Stimulated activated naive B cell treated with anti-CD40 and anti-IgM and Interleukin-4, amounts not matched to agents 10 μg/mL and 1 μg/mL and 100 μg/mL, for 72 hours (primary cell): ENCODE data around the gene FGD5.

Experiments used
- ATAC-seq, 2 donors: fragments of 150-1000 bp; cut with Tn5 transposase; replicated peaks; 2 replicates each; pipeline ENCODE4 v1.10.0; 2021; ENCODE audit warnings: moderate library complexity in 1 of 2
- DNase-seq: peaks from one replicate; pipeline ENCODE4 v3.0.0; 2021
- H3K27ac Mint-ChIP-seq: one replicate; pipeline ENCODE4 v1.8.0; 2022; ENCODE audit warnings: mild to moderate bottlenecking, mixed read lengths
- H3K27me3 Mint-ChIP-seq, 2 donors: one replicate each; pipeline ENCODE4 v1.8.0; 2022; ENCODE audit warnings: mixed read lengths in 2 of 2
- H3K36me3 Mint-ChIP-seq, 2 donors: one replicate each; pipeline ENCODE4 v1.8.0; 2022; ENCODE audit warnings: mixed read lengths in 2 of 2, mild to moderate bottlenecking in 1 of 2
- H3K4me1 Mint-ChIP-seq, 2 donors: one replicate each; pipeline ENCODE4 v1.8.0; 2022; ENCODE audit warnings: mixed read lengths in 2 of 2, mild to moderate bottlenecking in 1 of 2
- H3K4me3 Mint-ChIP-seq, 2 donors: one replicate each; pipeline ENCODE4 v1.8.0; 2022; ENCODE audit warnings: mild to moderate bottlenecking in 2 of 2, mixed read lengths in 2 of 2, moderate library complexity in 1 of 2
- H3K9me3 Mint-ChIP-seq, 2 donors: one replicate each; pipeline ENCODE4 v1.8.0; 2022; ENCODE audit warnings: mixed read lengths in 2 of 2, mild to moderate bottlenecking in 1 of 2

The FGD5 gene

DNA sequence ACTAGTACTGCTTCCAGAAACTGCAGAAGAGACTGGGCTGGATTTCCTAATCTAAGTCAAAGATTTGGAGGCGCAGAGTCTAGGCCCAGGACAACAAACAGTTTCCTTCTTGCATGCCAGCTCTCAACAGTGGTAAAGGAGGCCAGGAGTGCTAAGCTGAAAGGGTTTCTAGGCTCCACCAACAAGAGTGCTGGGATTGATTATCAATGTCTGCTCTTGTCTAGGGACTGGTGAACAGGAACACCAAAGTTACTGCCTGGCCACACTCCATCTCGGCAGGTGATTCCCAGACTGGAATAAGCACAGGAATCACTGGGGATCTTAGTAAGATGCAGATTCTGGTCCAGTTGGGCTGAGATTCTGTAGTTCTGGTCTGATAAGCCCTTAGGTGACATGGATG lies 22.8 kb upstream of the FGD5 start:
- ATAC-seq (no peak), DNase-seq (no peak)
- H3K27ac Mint-ChIP-seq, result no peak overlapping the region
- no peaks in the 10 kb centered on the region for H3K4me1 Mint-ChIP-seq
- H3K27me3 Mint-ChIP-seq, result peaks cover 16 to 30% of the 10 kb centered on the region in 2 donors
- H3K4me3 Mint-ChIP-seq, result no peak overlapping the region
- no peaks in the 10 kb centered on the region for H3K36me3 Mint-ChIP-seq
- H3K9me3 Mint-ChIP-seq, result no peaks in the 10 kb centered on the region

GRCh38 chr3:14796403-14797077 lies 22.2 kb upstream of the FGD5 start:
- no peak overlapping the region for H3K27ac Mint-ChIP-seq
- no peaks in the 10 kb centered on the region for H3K4me1 Mint-ChIP-seq
- H3K27me3 Mint-ChIP-seq, result peaks cover 10 to 26% of the 10 kb centered on the region in 2 donors
- ATAC-seq (no peak), DNase-seq (no peak)
- H3K4me3 Mint-ChIP-seq, result no peak overlapping the region
- no peaks in the 10 kb centered on the region for H3K36me3 Mint-ChIP-seq
- H3K9me3 Mint-ChIP-seq, result no peaks in the 10 kb centered on the region

DNA sequence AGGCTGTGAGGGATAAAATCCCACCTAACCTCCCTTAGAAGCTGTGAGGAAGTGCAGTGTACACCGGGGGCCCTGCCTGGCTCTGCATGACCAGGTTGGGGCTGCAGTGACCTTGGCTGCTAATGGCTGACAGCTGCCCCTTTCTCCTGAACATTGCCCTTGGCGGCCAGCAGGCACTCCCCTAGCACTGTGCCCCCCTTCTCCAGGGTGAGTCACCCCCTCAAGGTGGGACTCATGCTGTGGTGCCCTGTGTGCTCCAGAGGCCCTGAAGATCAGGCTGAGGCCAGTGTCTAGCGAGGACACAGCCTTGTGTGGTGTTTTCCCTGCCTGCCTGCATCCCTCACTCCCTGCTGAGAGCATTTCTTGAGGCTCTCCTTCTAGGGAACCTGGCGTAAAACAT lies 21.0 kb upstream of the FGD5 start:
- H3K27me3 Mint-ChIP-seq, result peaks cover 7 to 21% of the 10 kb centered on the region in 2 donors
- H3K9me3 Mint-ChIP-seq, result no peaks in the 10 kb centered on the region
- H3K27ac Mint-ChIP-seq, result no peak overlapping the region

DNA sequence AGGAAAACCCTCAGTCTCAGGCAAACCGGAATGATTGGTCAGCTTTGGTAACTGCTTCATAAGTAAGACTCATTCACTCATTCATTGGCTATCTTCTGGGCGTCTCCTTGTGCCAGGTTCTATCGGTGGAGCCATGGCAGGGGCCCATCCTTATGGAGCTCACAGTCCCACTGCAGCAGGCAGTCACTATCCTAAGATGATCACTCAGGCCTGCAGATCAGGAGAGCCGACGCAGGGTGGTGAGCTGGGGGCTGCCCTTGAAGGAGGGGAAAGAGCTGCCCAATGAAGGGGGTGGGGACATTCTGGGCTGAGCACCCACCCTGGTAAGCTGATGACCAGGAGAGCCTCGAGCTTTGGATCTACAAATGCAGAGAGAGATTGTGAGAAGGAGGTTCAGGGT lies 20.5 kb upstream of the FGD5 start:
- Mint-ChIP-seq H3K27ac (no peak overlapping the region), H3K36me3 (no peaks in the 10 kb centered on the region), H3K4me1 (no peaks in the 10 kb centered on the region), H3K27me3 (peaks cover 8 to 21% of the 10 kb centered on the region in 2 donors), H3K4me3 (no peak overlapping the region), H3K9me3 (no peaks in the 10 kb centered on the region)
- DNase-seq, result no peak
- no peak for ATAC-seq

More for the DNA sequence above, 21.0 kb upstream of the FGD5 start:
- Mint-ChIP-seq H3K4me1 (no peaks in the 10 kb centered on the region), H3K36me3 (no peaks in the 10 kb centered on the region), H3K4me3 (no peak overlapping the region)
- ATAC-seq (no peak), DNase-seq (no peak)

- Mint-ChIP-seq H3K4me3 (no peak overlapping the region), H3K27ac (no peak overlapping the region), H3K4me1 (no peaks in the 10 kb centered on the region), H3K36me3 (no peaks in the 10 kb centered on the region), H3K9me3 (no peaks in the 10 kb centered on the region), H3K27me3 (peaks cover 15 to 30% of the 10 kb centered on the region in 2 donors)
- ATAC-seq (no peak), DNase-seq (no peak)
These were observed 19.6 kb upstream of the FGD5 start for GRCh38 chr3:14799146-14799545.

DNA sequence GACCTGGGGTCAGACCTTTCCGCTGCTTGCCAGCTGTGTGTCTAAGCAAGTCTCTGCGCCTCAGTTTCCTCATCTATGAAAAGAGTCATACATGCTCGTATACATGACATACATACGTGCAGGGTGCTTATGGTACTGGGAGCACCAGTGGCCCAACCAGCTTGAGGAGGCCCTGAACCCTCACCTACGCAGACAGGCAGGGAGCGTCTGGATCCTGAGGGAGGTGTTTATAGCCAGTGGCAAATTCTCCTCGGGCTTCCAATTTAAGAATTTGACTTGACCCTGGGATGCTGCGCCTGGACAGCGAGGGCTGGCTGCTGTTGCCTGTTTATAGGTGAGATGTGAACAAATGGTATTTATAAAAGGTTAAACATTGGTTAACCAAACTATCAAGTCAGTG lies 17.7 kb upstream of the FGD5 start:
- Mint-ChIP-seq H3K4me3 (no peak overlapping the region), H3K36me3 (no peaks in the 10 kb centered on the region), H3K27ac (no peak overlapping the region), H3K27me3 (peaks cover 24 to 45% of the 10 kb centered on the region in 2 donors), H3K9me3 (no peaks in the 10 kb centered on the region), H3K4me1 (peaks cover 2 to 6% of the 10 kb centered on the region in 2 donors)
- DNase-seq (no peak), ATAC-seq (no peak)

DNA sequence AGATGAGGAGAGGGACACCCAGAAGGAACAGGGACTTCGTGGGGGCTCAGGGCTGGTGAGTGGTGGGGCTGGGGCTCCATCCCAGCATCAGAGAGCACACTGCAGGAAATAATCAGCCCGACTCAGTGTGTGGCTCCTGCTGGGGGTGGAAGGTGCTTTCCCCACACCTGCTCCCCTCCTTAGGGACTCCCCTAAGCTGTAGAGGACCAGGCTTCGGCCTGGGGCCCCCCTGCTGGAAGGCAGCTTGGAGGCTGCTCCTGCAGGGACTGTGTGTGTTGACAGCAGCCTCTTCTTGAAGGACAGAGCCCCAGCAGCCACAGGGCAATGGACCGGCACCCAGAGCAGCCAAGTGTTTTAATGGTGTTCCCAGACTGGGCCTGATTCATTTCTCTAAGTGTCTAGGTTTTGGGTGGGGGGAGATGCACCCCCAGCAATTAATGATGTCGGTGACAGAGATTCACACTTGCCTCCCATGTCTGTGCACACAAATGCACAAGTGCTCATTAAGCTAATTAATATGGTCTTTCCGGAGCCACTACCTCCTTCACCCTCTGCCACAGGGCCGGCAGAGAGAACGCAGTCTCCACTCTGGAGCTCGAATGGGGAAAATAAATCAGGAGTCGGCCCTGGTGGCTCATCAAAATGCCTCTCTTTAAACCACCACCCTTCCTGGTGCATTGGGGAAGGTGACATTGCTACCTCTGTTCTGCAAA lies 16.9 kb upstream of the FGD5 start:
- Mint-ChIP-seq H3K27me3 (peaks cover 27 to 51% of the 10 kb centered on the region in 2 donors), H3K4me1 (peaks cover 4 to 9% of the 10 kb centered on the region in 2 donors), H3K4me3 (no peak overlapping the region), H3K9me3 (no peaks in the 10 kb centered on the region), H3K36me3 (no peaks in the 10 kb centered on the region), H3K27ac (no peak overlapping the region)
- DNase-seq, result no peak
- ATAC-seq, result no peak

DNA sequence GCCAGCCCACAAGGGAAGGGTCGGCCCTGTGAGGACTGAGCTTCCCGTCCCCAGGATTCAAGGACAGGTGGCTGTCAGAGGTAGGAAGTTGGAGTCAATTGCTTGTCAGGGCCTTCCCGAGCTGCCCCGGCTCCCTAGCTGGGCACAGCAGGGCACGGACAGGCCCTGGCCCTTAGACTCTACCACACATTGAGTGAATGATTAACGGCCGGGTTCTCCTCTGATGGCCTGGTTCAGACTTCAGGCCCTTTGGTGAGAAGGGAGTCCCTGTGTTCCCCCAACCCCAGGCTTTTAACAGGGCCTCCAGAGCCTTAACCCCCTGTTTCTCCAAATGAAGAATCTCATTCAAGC lies 16.4 kb upstream of the FGD5 start:
- Mint-ChIP-seq H3K9me3 (no peaks in the 10 kb centered on the region), H3K27ac (no peak overlapping the region), H3K27me3 (peaks cover 31 to 55% of the 10 kb centered on the region in 2 donors), H3K36me3 (no peaks in the 10 kb centered on the region), H3K4me1 (peaks cover 6 to 13% of the 10 kb centered on the region in 2 donors), H3K4me3 (no peak overlapping the region)
- DNase-seq (no peak), ATAC-seq (no peak)

GRCh38 chr3:14803101-14803980 lies 15.4 kb upstream of the FGD5 start:
- Mint-ChIP-seq H3K9me3 (no peaks in the 10 kb centered on the region), H3K4me3 (no peak overlapping the region), H3K4me1 (peaks cover 6 to 13% of the 10 kb centered on the region in 2 donors), H3K36me3 (no peaks in the 10 kb centered on the region), H3K27ac (no peak overlapping the region), H3K27me3 (peaks cover 31 to 50% of the 10 kb centered on the region in 2 donors)
- ATAC-seq, result no peak
- DNase-seq, result no peak

DNA sequence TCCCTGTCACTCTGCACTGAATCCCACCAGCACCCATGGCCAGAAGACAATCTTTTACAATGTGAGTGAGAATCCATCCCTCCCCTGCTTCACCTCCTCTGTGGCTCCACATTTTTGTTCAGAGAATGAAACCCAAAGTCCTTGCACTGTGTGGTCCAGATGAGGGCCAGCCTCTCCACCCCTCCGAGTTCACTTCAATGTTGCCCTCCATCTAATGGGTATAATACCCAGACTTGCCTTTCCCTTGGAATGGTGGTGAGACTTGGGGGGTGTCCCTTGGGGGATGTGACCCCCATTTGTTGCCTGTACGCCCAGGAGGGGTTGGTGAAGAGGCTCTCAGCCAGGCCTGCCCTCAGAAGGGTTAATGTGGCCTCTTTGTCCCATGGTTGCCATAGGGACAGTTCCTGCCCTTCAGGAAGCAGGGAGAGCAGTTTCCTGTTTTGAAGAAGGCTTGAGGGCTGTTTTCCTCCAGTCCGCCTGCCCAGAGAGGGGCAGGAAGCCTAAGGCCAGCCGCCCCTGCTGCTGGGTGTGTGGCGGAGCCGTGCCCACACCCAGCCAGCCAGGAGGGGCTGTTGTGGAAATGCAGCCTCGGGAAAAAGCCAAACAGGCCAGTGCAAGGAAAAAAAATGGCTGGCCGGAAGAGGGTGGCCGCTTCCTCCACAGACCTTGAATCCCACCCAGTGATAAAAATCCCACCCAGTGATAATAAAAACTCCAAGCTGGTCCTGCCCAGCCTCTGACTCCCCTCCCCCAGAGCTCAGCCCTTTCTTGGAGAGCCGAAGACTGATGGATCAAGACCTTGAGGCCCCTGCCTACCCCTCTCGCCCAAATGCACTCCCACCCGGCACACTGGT lies 14.6 kb upstream of the FGD5 start:
- DNase-seq (no peak), ATAC-seq (no peak)
- H3K9me3 Mint-ChIP-seq, result no peaks in the 10 kb centered on the region
- no peaks in the 10 kb centered on the region for H3K36me3 Mint-ChIP-seq
- H3K27me3 Mint-ChIP-seq, result peaks cover 39 to 57% of the 10 kb centered on the region in 2 donors
- no peak overlapping the region for H3K27ac Mint-ChIP-seq
- H3K4me1 Mint-ChIP-seq, result peaks cover 6 to 13% of the 10 kb centered on the region in 2 donors
- no peak overlapping the region for H3K4me3 Mint-ChIP-seq

- H3K4me1 Mint-ChIP-seq, result peaks cover 6 to 13% of the 10 kb centered on the region in 2 donors
- no peak for DNase-seq
- no peaks in the 10 kb centered on the region for H3K9me3 Mint-ChIP-seq
- H3K27me3 Mint-ChIP-seq, result peaks cover 44 to 61% of the 10 kb centered on the region in 2 donors
- no peaks in the 10 kb centered on the region for H3K36me3 Mint-ChIP-seq
- H3K27ac Mint-ChIP-seq, result no peak overlapping the region
- no peak overlapping the region for H3K4me3 Mint-ChIP-seq
- no peak for ATAC-seq
These were observed 13.7 kb upstream of the FGD5 start for GRCh38 chr3:14804835-14805780.

DNA sequence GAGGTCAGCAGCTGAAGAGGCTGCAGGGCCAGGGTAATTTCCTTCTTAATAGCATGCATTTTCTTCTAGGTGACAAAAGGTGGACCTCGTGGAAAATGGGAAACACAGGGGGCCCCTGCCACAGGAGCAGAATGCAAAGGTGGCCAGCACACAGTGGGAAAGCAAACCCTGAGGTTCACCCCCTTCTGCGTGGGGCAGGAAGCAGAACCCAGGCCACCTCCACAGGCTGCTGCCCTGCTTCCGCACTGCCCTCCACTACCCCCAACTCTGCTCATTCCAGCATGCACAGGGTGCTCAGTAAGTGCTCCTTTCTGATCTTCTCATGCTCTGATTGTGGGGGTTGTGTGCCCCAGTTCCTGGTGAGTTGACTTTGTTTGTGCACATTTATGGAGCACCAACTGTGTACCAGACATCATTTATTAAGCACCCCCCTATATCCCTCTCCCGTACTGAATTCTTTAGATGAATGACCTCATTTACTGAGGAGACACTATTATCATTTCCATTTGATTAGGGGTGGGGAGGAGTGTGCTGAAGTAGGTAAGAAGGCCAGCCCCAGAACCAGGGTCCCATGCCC lies 12.7 kb upstream of the FGD5 start:
- ATAC-seq (no peak), DNase-seq (no peak)
- no peak overlapping the region for H3K4me3 Mint-ChIP-seq
- H3K27me3 Mint-ChIP-seq, result peaks cover 46 to 59% of the 10 kb centered on the region in 2 donors
- no peaks in the 10 kb centered on the region for H3K9me3 Mint-ChIP-seq
- peaks cover 6 to 15% of the 10 kb centered on the region in 2 donors for H3K4me1 Mint-ChIP-seq
- no peaks in the 10 kb centered on the region for H3K36me3 Mint-ChIP-seq
- no peak overlapping the region for H3K27ac Mint-ChIP-seq
